ENCODE results near the gene MAGI1.

The MAGI1 gene

DNA sequence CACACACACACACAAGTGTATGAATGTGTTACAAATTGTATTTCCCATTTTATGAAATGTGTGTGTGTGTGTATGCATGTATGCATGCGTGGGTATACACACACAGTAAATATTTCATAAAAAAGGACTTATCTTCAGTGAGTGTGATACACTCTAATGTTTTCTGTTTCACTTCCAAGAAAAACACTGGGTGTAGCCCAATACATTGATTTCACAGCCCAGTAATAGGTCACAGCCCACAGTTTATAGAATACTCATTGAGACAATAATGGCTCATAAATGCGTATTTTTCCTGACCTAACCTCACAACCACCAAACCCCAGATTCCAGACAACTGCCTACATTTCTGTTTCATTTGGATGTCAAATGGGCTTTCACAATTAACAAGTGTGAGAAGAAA, 619.5 kb downstream of the MAGI1 start:
- no peak overlapping the region for H3K4me3 ChIP-seq (ENCODE audit: insufficient read depth, low read length, poor library complexity, severe bottlenecking)
- H3K27me3 ChIP-seq (ENCODE audit: low read length) = no peaks in the 10 kb centered on the region
- H3K36me3 ChIP-seq (ENCODE audit: low read length) = no peaks in the 10 kb centered on the region
- no peaks in the 10 kb centered on the region for H3K79me2 ChIP-seq (ENCODE audit: insufficient read depth, low read length)
- no peaks in the 10 kb centered on the region for H4K20me1 ChIP-seq (ENCODE audit: low read depth, low read length)
- no peaks in the 10 kb centered on the region for H3F3A ChIP-seq (ENCODE audit: insufficient read depth)
- H2AFZ ChIP-seq (ENCODE audit: low read depth, low read length, severe bottlenecking) = no peak overlapping the region
- H3K9me3 ChIP-seq (ENCODE audit: insufficient read depth, low read length) = no peaks in the 10 kb centered on the region
- H3K9me2 ChIP-seq (replicated peaks; ENCODE audit: insufficient read depth, low read length) = no peaks in the 10 kb centered on the region
- H3K9ac ChIP-seq (ENCODE audit: low read length) = no peak overlapping the region
- no peak for TF ChIP-seq EZH2phosphoT487 (conservative IDR thresholded peaks at IDR 0.05; ENCODE audit: low read length)
- TF ChIP-seq, protein P1, sequence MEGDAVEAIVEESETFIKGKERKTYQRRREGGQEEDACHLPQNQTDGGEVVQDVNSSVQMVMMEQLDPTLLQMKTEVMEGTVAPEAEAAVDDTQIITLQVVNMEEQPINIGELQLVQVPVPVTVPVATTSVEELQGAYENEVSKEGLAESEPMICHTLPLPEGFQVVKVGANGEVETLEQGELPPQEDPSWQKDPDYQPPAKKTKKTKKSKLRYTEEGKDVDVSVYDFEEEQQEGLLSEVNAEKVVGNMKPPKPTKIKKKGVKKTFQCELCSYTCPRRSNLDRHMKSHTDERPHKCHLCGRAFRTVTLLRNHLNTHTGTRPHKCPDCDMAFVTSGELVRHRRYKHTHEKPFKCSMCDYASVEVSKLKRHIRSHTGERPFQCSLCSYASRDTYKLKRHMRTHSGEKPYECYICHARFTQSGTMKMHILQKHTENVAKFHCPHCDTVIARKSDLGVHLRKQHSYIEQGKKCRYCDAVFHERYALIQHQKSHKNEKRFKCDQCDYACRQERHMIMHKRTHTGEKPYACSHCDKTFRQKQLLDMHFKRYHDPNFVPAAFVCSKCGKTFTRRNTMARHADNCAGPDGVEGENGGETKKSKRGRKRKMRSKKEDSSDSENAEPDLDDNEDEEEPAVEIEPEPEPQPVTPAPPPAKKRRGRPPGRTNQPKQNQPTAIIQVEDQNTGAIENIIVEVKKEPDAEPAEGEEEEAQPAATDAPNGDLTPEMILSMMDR (IDR thresholded peaks at IDR 0.05; ENCODE audit: insufficient read depth, low read length, poor library complexity, severe bottlenecking) = no peak
- H3K27ac ChIP-seq (ENCODE audit: low read depth, low read length) = no peak overlapping the region
- H3K4me2 ChIP-seq (ENCODE audit: low read depth, low read length, poor library complexity, severe bottlenecking) = no peak overlapping the region

- H3K27ac ChIP-seq (ENCODE audit: low read depth, low read length) = no peak overlapping the region
- no peaks in the 10 kb centered on the region for H3K9me3 ChIP-seq (ENCODE audit: insufficient read depth, low read length)
- H2AFZ ChIP-seq (ENCODE audit: low read depth, low read length, severe bottlenecking) = no peak overlapping the region
- no peak overlapping the region for H3K9ac ChIP-seq (ENCODE audit: low read length)
- no peaks in the 10 kb centered on the region for H3K27me3 ChIP-seq (ENCODE audit: low read length)
- H3F3A ChIP-seq (ENCODE audit: insufficient read depth) = no peaks in the 10 kb centered on the region
- H3K4me3 ChIP-seq (ENCODE audit: insufficient read depth, low read length, poor library complexity, severe bottlenecking) = no peak overlapping the region
- H4K20me1 ChIP-seq (ENCODE audit: low read depth, low read length) = no peaks in the 10 kb centered on the region
- no peak for TF ChIP-seq EZH2phosphoT487 (conservative IDR thresholded peaks at IDR 0.05; ENCODE audit: low read length)
- TF ChIP-seq, protein P1 (IDR thresholded peaks at IDR 0.05; ENCODE audit: insufficient read depth, low read length, poor library complexity, severe bottlenecking) = no peak
- no peak overlapping the region for H3K4me2 ChIP-seq (ENCODE audit: low read depth, low read length, poor library complexity, severe bottlenecking)
- no peaks in the 10 kb centered on the region for H3K9me2 ChIP-seq (replicated peaks; ENCODE audit: insufficient read depth, low read length)
- H3K36me3 ChIP-seq (ENCODE audit: low read length) = no peaks in the 10 kb centered on the region
- no peaks in the 10 kb centered on the region for H3K79me2 ChIP-seq (ENCODE audit: insufficient read depth, low read length)
These were observed 624.8 kb downstream of the MAGI1 start for GRCh38 chr3:65413891-65414290.

- no peak overlapping the region for H3K4me3 ChIP-seq (ENCODE audit: insufficient read depth, low read length, poor library complexity, severe bottlenecking)
- no peaks in the 10 kb centered on the region for H3K27me3 ChIP-seq (ENCODE audit: low read length)
- TF ChIP-seq, protein P1 (IDR thresholded peaks at IDR 0.05; ENCODE audit: insufficient read depth, low read length, poor library complexity, severe bottlenecking) = no peak
- TF ChIP-seq EZH2phosphoT487 (conservative IDR thresholded peaks at IDR 0.05; ENCODE audit: low read length) = no peak
- no peaks in the 10 kb centered on the region for H3K36me3 ChIP-seq (ENCODE audit: low read length)
- no peak overlapping the region for H2AFZ ChIP-seq (ENCODE audit: low read depth, low read length, severe bottlenecking)
- H3K4me2 ChIP-seq (ENCODE audit: low read depth, low read length, poor library complexity, severe bottlenecking) = no peak overlapping the region
- H4K20me1 ChIP-seq (ENCODE audit: low read depth, low read length) = no peaks in the 10 kb centered on the region
- H3K27ac ChIP-seq (ENCODE audit: low read depth, low read length) = no peak overlapping the region
- no peaks in the 10 kb centered on the region for H3K79me2 ChIP-seq (ENCODE audit: insufficient read depth, low read length)
- no peak overlapping the region for H3K9ac ChIP-seq (ENCODE audit: low read length)
- no peaks in the 10 kb centered on the region for H3K9me3 ChIP-seq (ENCODE audit: insufficient read depth, low read length)
- H3K9me2 ChIP-seq (replicated peaks; ENCODE audit: insufficient read depth, low read length) = no peaks in the 10 kb centered on the region
- H3F3A ChIP-seq (ENCODE audit: insufficient read depth) = no peaks in the 10 kb centered on the region
These were observed 626.1 kb downstream of the MAGI1 start for GRCh38 chr3:65412588-65412987.
